Right lobe of liver (tissue), 4 donors: ENCODE data around the gene OR1I1.

Experiments
- POLR2A ChIP-seq: fragments of 450-650 bp; IDR thresholded peaks from one replicate; pipeline ENCODE4 v1.6.1; 2017; ENCODE audit warnings: antibody characterized with exemption, mild to moderate bottlenecking
- TF ChIP-seq, protein P1 (sequence below), 4 donors: fragments of 200-600 bp in 3 of 4; fragments of 450-650 bp in 1 of 4; IDR thresholded peaks; one replicate each; pipeline versions ENCODE4 v1.5.1 to v1.8.0; 2016 to 2022; ENCODE audit warnings: antibody characterized with exemption in 4 of 4, mild to moderate bottlenecking in 2 of 4
- donor health status: DM: no; HTN: no; CAD: no.
- donor health status: DM: no; HTN: no; CAD: no.
- donor health status: DM: no; HTN: yes; CAD: no.

GRCh38 chr19:15114153-15114540, 32.1 kb downstream of the OR1I1 start:
- TF ChIP-seq, protein P1, sequence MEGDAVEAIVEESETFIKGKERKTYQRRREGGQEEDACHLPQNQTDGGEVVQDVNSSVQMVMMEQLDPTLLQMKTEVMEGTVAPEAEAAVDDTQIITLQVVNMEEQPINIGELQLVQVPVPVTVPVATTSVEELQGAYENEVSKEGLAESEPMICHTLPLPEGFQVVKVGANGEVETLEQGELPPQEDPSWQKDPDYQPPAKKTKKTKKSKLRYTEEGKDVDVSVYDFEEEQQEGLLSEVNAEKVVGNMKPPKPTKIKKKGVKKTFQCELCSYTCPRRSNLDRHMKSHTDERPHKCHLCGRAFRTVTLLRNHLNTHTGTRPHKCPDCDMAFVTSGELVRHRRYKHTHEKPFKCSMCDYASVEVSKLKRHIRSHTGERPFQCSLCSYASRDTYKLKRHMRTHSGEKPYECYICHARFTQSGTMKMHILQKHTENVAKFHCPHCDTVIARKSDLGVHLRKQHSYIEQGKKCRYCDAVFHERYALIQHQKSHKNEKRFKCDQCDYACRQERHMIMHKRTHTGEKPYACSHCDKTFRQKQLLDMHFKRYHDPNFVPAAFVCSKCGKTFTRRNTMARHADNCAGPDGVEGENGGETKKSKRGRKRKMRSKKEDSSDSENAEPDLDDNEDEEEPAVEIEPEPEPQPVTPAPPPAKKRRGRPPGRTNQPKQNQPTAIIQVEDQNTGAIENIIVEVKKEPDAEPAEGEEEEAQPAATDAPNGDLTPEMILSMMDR (IDR thresholded peaks at IDR 0.05): no peak
- no peak for TF ChIP-seq POLR2A
